ENCODE data around the gene CLTB.
"Not testable (repeated sequence)": the region's sequence is repeated elsewhere in the genome, so short reads cannot be mapped to it uniquely, and the experiment has no call there.

Gene CLTB

DNA sequence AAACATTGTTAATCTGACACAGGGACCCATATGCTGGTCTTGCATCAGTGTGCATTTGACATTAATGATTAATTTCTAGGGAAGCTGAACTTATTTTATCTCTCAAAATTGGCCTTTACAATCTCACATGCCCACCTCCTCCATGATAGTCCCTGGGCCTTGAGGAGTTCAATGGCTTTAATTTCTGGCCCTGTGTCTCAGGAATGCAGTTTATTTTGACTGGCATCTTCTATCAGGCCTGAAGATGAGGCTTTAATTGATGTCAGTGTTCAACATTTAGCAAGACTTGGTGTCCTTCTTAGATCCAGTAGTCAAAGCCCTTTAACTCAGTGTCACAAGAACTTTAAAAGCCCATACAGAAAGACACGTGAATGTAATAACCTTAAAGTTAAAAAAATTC lies 10.5 kb upstream of the CLTB start:
- DNase-seq: no peak

GRCh38 chr5:176425791-176426190 lies 9.5 kb upstream of the CLTB start:
- no peak for DNase-seq

DNA sequence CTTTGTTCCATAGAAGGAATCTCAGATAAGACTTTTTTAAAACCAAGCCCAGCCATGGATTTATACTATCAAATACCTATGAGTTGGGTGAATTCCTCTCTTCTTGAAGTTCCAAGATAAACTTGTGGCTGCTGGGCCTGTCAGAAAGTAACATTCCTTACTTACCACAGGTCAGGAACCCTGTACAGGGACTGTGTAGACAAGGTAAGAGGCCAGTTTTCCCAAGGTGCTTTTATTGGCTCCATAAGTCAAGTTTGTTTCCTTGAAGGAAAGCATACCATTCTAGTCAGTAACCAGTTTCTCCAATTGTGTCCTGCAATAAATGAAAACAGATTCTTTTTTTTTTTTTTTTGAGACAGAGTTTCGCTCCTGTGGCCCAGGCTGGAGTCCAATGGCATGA lies 8.8 kb upstream of the CLTB start:
- DNase-seq: no peak

DNA sequence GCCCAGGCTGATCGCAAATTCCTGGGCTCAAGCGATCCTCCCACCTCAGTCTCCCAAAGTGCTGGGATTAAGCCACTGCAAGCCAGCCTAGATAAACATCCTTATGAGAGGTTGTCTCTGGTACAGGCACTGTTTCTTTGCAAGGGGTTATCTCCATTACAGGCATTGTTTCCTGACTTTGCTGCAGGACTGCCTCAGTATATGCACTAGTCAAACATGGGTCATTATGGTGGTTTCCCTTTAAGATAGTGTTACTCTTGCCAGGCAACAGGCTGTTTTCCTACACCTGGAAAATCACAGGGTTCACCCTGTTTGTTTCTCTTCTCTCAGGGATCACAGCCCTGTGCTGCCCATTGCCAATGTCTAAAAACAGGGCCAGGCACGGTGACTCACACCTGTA lies 7.8 kb upstream of the CLTB start:
- no peak for DNase-seq

GRCh38 chr5:176420972-176421544 lies 4.7 kb upstream of the CLTB start:
- DNase-seq: no peak

- no peak for DNase-seq
These were observed 3.7 kb upstream of the CLTB start for GRCh38 chr5:176420086-176420485.

DNA sequence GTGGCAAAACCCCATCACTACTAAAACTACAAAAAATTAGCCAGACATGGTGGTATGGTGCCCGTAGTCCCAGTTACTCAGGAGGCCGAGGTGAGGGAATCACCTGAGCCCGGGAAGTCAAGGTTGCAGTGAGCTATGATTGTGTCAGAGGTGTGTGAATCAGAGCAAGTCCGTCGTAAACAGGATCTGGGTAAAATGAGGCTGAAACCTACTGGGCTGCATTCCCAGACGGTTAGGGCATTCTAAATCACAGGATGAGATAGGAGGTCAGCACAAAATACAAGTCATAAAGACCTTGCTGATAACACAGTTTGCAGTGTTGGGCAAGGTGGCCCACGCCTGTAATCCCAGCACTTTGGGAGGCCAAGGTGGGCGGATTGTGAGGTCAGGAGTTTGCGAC lies 1.9 kb upstream of the CLTB start:
- no peak for DNase-seq

GRCh38 chr5:176416965-176417364 lies 626 bp upstream of the CLTB start:
- no peak for DNase-seq

DNA sequence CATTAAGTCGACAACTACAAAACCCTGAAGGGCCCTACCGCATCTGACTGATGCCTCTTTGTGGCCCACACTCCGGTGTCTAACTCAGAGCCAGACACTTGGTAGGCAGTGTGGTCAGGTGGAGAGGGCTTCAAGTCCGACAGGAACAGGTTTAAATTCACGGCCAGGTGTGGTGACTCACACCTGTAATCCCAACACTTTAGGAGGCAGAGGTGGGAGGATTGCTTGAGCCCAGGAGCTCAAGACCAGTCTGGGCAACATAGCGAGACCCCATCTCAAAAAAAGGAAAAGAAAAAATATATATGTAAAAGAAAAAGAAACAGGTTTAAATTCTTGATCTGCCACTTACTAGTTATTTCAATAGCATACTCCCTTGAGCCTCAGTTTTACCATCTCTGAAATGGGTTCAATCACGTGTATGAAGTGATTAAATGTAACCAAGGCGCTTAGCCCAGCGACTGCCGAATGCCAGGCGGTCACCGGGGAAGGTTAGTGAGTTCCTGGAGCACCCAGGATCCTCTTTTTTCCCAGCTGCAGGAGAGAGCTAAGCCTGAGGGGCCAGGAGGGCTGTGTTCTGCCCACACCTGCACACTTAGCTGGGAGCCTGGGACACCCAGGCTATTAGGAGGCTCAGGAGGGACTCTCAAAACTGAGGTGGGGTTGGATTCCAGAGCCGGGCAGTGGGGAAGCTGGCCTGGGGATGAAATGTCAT lies 943 bp downstream of the CLTB start:
- DNase-seq: no peak

GRCh38 chr5:176414704-176415103 lies 1.6 kb downstream of the CLTB start:
- DNase-seq: no peak

GRCh38 chr5:176413709-176414191 lies 2.6 kb downstream of the CLTB start:
- no peak for DNase-seq

DNA sequence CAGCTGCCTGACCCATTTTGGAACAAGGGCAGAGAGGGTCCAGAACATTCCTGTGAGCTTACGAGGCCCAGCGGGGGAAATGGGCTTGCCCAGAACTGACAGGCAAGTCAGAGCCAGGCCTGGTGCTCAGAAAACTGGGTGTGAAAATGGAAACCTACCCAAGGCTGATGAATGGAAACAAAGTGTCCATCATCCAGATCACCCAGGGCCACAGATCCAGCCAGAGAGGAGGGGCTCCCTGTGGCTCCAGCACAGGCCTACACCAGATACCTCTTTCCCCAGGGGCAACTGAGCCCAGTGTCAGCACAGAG lies 3.1 kb downstream of the CLTB start:
- no peak for DNase-seq

GRCh38 chr5:176412517-176413254 lies 3.7 kb downstream of the CLTB start:
- no peak for DNase-seq

DNA sequence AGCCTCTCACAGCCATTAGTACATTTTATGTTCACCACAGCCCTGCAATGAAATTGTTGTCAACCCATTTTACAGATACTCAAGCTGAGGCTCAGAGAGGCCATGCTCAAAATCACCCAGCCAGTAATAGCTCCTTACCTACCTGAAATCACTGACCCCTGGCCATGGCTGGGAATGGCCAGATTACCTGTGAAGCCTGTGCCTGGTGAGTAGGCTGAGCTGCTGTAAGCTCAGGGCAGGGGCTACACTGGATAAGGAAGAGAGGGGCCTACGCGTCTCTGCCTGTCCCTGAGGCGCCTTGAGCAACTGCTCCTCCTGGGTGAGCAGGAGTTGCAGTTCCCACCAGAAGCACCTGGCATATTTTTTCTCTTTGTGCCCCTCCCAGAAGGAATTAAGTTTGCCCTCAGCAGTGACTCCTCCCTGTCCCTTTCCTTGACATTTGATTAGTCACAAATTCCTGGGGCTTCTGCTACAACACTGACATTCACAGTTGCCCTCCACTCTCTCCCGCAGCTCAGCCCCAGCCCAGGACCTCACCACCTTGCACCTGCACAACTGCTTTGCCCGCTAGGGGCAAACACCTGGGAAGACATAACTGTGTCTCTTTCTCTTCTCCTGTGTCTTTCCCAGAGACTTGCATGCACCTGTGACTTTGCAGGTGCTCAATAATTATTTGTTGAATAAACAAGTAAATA lies 5.7 kb downstream of the CLTB start:
- no peak for DNase-seq

GRCh38 chr5:176409765-176410164 lies 6.6 kb downstream of the CLTB start:
- no peak for DNase-seq

DNA sequence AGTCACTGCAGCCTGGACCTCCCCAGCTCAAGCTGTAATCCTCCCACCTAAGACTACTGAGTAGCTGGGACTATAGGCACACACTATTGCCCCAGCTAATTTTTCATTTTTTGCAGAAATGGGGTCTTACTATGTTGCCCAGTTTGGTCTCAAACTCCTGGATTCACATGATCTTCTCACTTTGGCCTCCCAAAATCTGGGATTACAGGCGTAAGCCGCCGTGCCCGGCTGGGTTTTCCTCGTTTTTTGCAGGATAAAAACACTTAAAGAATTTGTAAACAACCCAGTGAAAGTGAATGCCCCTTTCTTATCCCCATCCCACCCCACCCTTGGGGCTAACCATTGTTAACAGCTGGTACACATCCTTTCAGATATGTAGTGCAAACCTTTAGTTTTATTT lies 7.7 kb downstream of the CLTB start:
- no peak for DNase-seq

DNA sequence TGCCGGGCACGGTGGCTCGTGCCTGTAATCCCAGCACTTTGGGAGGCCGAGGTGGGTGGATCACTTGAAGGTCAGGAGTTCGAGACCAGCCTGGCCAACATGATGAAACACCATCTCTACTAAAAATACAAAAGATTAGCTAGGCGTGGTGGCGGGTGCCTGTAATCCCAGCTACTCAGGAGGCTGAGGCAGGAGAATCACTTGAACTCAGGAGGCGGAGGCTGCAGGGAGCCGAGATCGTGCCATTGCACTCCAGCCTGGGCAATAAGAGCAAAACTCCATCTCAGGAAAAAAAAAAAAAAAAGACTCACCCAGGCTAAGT lies 8.1 kb downstream of the CLTB start:
- DNase-seq: not testable (repeated sequence)

- no peak for DNase-seq
These were observed 8.7 kb downstream of the CLTB start for GRCh38 chr5:176407456-176408251.

- no peak for DNase-seq
These were observed 9.8 kb downstream of the CLTB start for GRCh38 chr5:176406436-176407052.

DNA sequence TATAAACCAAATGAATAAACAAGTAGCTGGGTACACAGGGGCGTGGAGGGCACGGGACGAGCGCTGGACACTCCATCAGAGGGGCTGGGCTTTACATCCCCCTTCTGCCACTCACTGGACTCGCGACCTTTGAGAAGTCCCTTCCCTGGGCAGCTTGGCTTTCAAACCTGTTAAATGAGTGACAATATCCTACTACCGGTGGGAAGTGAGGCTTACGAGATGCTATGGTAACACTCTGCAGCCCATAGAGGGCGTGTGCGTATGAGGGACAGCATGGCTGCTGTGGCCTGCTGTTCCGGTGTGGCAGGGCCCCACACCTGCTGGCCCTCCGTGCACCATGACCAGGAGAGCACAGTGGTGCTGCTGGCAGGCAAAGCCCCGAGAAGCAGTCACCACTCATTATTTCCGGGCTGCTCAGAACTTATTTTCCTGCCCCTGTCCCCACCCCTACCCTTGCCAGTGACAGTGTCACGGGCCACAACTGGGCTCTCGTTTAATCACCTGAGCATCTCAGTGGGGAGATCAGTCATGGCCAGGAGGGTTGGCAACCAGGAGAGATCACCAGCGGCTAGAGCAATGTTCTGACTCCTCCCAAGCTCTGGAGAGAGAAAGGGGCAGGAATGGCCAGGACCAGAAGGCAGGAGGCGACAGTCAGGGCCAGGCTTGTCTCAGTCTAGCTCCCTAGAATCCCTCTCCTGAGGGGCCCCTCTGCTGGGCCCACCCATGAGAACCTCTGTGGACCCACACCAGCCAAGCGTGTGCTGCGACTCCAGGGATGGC lies 10.5 kb downstream of the CLTB start:
- no peak for DNase-seq

DNA sequence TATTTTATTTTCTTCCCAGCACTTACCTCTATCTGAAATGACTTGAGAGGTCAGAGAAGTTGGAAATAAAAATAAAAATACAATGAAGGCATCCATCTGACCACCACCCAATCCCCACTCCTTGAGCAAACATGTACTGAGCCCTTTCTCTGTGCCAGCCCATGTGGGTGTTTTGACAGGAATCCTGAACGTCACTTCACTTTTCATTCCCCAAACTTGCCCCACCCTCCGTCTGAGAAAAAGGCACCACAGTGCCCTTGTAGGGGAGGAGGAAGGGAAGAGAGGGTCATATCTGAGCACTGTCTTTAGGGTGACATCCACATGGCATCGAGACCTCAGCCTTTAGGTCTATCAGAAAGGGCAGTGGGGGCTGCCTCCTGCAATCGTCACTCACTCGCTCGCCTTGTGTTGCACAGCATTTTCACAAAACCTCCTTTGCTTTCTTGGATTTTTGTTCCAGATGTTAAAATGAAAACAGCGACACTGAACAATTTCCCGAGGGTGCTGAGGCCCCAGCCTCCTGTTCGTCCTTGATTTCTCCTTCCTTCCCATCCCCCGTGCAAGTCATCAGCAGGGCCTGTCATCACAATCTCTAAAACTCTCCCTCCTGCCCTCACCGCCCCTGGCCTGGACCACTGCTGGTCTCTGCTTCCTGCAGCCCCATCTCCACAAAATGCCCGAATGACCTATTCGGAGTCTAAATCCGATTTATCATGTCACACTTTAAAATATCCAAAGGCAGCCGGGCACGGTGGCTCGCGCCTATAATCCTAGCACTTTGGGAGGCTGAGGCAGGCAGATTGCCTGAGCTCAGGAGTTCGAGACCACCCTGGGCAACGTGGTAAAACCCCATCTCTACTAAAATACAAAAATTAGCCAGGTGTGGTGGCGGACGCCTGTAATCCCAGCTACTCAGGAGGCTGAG lies 14.8 kb downstream of the CLTB start:
- DNase-seq: no peak

Measured in NCI-H526 treated with DMSO at 0.1 percent for 48 hours (cell line).